HG03039 (cell line): ENCODE data around the gene PLS1.
"Not testable (repeated sequence)": the region's sequence is repeated elsewhere in the genome, so short reads cannot be mapped to it uniquely, and the experiment has no call there.

Experiments used
- ATAC-seq: cut with Tn5 transposase; IDR thresholded peaks from one replicate; pipeline ENCODE4 v1.9.1; 2021; ENCODE audit warnings: mild to moderate bottlenecking, moderate library complexity; ENCODE audit not compliant: unreplicated experiment

Gene PLS1, protein sequence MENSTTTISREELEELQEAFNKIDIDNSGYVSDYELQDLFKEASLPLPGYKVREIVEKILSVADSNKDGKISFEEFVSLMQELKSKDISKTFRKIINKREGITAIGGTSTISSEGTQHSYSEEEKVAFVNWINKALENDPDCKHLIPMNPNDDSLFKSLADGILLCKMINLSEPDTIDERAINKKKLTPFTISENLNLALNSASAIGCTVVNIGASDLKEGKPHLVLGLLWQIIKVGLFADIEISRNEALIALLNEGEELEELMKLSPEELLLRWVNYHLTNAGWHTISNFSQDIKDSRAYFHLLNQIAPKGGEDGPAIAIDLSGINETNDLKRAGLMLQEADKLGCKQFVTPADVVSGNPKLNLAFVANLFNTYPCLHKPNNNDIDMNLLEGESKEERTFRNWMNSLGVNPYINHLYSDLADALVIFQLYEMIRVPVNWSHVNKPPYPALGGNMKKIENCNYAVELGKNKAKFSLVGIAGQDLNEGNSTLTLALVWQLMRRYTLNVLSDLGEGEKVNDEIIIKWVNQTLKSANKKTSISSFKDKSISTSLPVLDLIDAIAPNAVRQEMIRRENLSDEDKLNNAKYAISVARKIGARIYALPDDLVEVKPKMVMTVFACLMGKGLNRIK

DNA sequence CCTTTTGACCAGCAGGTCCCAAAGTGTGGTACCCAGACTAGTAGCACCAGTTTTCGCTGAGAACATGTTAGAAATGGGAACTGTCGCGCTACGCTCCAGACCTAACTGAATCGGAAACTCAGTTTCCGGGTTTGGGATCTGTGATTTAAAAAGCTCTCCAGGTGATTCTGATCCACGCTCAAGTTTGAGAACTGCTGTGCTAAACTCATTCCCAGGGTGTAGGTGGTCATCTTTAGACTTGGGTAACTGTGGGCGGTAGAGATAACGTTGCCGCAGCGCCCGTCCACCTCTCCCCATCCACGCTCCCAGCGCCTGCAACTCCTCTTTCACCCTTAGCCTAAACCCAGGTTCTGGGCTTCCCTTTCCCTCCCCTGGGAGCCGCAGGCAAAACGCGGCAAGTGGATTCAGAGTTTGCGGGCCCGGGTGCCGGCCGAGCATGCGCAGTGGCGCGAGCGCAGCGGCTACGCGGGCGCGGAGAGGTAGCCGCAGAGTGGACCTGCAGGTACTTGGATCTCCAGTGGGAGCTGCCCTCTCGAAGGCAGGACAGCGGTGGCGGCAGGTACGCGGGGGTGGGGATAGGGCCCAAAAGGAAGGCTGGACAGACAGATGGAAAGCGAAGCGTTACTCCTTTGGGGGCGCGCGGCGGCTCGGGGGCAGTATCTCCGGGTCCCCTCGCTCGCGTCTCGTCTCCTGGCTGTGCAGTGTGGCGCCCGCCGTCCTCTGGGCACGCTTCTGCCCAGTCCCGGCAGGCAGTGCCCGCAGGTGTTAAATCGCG, at the start of gene PLS1:
TSS of gene PLS1 (plus strand) at position 443 of the 775 bp plus-strand sequence. CDS start 67,845 bp downstream, outside the sequence.
- peak; percentile 89 for ATAC-seq

DNA sequence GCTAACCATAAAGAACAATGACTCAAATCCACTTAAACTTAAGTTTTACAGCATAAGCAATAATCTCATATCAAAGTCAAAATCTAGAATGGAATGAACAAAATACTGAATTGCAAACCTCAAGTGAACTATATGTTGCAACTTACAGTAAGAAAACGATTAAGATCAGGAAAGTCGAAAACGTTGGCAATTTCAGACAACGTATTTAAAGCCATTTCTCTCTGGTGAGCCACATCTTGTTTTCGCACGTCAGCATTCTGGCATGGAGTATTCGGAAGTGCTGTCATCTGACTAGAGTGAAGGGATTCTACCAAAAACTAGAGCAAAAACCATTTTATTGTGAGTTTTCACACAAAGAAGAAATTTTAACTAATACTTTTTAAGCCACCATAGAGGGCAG, 46.2 kb upstream of the PLS1 start:
- ATAC-seq, result no peak

DNA sequence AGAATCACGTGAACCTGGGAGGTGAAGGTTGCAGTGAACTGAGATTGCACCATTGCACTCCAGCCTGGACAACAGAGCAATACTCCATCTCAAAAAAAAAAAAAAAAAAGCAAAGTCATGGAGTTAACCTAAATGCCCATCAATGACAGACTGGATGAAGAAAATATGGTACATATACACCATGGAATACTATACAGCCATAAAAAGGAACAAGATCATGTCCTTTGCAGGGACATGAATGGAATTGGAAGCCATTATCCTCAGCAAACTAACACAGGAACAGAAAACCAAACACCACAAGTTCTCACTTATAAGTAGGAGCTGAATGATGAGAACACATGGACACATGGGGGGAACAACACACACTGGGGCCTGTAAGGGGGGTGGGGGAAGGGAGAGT, 43.6 kb upstream of the PLS1 start:
- ATAC-seq, result not testable (repeated sequence)

DNA sequence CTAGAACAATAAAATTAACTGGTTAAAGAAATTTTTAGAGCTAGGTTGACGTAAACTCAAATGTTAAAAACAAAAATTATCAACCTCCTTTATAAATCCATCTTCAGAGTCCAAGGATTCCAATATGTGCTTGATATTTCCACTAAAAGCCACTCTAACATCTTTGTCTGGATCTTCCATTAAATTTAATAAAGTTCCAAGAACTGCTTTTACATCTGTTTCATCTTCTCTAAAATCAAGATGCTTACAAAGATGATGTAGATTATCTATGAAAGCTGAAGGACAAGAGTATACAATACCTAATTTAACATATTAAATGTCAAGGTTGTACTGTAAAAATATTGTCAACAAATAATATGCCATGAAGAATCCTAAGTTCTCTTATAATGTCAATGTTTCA, 42.5 kb upstream of the PLS1 start:
- no peak for ATAC-seq

DNA sequence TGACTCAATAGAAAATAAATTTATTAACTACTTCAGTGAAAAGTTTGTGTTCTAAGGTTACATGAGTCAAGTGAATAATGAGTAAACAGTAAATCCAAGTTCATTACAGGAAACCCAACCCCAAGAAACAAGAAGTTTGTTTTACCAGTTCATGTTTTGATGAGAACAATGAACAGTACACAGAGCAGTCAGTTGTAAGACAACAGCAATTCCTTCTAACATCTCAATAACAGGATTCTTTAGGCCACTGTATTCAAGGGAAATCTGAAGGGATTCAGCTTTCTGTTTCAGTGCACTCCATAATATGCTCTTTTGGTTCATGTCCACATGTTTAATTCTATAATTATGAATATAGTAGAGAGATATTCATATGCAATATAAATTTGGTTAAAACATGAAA, 36.1 kb upstream of the PLS1 start:
- no peak for ATAC-seq

DNA sequence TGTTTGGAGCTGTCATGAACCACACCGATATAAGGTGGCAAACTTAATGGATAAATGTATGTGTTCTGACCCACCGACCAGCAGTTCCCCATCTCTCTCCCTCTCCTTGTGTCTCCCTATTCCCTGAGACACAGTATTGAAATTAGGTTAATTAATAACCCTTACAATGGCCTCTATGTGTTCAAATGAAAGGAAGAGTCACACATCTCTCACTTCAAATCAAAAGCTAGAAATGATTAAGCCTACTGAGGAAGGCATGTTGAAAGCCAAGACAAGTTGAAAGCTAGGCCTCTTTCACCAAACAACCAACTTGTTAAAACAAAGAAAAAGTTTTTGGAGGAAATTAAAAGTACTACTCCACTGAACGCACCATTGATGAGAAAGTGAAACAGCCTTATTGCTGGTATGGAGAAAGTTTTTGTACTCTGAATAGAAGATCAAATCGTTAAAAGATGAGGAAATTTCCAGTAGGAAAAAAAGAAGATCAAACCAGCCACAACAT, 32.6 kb upstream of the PLS1 start:
- no peak for ATAC-seq

DNA sequence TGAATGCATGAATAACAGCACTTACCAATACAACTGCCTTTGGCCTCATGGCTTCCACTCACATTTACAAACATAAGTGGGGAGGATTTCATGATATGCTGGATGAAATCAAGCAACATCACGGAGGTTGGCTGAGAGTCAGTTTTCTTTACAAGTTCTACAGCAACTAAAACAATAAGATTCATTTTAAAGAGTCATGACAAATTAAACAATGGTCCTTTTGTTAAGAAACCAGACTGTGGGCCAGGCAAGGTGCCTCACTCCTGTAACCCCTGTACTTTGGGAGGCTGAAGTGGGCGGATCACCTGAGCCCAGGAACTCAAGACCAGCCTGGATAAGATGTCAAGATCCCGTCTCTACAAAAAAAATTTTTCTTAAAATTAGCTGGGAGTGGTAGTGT, 30.1 kb upstream of the PLS1 start:
- no peak for ATAC-seq

DNA sequence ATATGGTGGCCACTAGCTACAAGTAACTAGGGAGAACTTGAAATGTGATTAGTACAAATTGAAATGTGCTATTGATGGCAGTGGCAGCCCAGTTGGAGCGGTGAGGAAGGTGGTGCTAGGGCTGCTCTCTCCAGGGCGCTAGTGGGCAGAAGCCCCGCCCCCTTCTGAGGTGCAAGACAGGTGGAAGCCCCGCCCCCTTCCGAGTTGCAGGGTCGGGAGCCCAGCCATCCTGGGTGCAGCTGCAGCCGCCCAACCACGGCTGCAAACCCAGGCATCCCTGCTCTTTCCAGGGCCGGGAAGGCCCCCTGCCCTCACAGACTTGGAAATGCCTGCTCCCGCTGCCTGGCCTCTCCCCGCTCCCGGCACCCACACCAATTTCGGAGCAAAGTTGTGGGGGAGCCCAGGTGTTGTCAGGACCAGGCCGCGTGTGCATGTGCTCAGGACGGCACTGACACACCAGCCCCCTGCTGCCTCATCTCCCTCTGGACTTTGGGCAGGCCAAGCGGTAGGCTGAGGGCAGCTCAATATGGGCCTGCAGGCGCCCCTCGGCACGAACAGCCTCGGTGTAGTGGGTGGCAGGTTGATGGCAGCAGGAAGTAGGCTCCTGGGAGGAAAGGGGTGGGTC, 27.7 kb upstream of the PLS1 start:
- no peak for ATAC-seq

DNA sequence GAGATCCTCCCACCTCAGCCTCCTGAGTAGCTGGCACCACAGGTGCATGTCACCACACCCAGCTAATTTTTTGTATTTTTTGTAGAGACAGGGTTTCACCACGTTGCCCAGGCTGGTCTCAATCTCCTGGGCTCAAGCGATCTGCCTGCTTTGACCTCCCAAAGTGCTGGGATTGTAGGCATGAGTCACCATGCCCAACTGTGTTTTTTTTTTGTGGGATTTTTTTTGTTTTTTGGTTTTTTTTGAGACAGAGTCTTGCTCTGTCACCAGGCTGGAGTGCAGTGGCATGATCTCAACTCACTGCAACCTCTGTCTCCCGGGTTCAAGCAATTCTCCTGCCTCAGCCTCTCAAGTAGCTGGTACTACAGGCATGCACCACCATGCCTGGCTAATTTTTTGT, 26.8 kb upstream of the PLS1 start:
- not testable (repeated sequence) for ATAC-seq

DNA sequence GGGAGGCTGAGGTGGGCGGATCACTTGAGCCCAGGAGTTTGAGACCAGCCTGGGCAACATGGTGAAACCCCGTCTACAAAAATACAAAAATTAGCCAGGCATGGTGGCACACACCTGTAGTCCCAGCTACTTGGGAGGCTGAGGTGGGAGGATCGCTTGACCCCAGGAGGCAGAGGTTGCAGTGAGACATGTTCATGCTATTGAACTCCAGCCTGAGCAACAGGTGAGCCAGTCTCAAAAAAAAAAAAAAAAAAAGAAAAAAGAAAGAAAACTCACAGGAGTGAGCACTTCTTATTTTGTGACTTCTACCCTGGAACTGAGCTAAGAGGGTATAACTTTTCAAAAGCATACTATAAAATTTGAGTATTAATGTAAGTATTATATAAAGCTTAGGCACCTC, 22.0 kb upstream of the PLS1 start:
- ATAC-seq, result not testable (repeated sequence)

DNA sequence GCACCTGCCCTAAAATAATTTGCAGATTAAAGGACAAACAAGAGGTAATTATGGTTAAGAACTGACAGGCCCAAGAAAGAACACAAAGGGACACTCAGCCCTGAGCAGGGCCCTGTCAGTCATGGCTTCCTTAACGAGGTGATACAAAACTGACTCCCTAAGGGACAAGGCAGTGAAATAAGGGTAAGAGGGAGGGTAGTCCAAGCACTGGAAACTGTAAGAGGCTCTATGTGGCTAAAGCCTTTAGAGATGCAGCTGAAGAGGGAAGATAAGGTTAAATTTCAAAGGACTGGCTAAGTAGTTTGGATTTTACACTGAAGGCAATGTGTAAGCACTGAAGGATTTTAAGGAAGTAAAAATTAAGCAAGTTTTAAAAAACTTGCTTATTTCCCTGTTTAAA, 21.5 kb upstream of the PLS1 start:
- no peak for ATAC-seq

DNA sequence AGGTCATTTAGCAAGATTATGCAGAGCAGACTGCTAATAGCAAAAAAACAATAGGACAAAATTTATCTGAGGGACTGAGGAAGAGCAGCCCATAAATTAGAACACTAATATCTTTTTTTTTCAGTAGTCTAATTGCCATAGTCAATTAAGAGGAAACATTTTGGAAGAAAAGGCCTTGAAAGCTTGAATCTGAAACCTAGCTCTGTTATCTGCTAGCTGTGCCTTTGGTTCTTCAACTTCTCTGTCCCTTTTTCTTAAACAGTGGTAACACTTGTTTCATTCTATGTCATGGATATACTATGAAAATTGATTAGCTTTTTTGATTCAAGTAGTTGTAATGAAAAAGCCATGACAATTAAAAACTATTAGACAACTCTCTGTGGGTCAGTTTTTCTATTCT, 19.4 kb upstream of the PLS1 start:
- ATAC-seq, result no peak

DNA sequence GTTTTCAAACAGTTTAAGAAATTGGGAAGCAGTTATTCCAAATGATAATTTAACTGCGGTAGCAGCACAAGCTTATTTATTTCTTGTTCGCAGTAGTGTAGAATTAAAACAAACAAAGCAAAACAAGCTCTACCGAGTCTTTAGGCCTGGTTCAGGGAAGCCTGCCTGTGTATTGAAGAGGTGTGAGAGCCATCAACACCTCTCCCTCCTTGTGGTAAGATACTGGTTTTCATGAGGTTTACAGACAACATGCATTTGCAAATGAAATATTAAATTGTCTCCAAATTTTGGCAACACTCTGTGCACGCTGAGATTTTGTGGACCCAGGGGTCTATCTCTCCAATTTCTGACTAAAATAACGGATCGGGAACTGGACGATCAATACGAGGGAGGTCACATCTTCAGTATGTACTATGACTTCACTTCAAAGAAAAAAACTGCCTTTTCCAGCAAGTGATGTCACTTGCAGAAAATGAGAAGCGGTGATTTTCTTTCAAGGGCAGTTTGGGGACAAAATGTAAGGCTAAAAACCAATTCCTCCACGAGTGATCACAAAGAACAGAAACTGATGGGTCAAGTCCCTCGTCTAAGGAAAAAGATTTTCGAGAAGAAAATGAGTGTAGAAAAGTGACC, 18.4 kb upstream of the PLS1 start:
- no peak for ATAC-seq

DNA sequence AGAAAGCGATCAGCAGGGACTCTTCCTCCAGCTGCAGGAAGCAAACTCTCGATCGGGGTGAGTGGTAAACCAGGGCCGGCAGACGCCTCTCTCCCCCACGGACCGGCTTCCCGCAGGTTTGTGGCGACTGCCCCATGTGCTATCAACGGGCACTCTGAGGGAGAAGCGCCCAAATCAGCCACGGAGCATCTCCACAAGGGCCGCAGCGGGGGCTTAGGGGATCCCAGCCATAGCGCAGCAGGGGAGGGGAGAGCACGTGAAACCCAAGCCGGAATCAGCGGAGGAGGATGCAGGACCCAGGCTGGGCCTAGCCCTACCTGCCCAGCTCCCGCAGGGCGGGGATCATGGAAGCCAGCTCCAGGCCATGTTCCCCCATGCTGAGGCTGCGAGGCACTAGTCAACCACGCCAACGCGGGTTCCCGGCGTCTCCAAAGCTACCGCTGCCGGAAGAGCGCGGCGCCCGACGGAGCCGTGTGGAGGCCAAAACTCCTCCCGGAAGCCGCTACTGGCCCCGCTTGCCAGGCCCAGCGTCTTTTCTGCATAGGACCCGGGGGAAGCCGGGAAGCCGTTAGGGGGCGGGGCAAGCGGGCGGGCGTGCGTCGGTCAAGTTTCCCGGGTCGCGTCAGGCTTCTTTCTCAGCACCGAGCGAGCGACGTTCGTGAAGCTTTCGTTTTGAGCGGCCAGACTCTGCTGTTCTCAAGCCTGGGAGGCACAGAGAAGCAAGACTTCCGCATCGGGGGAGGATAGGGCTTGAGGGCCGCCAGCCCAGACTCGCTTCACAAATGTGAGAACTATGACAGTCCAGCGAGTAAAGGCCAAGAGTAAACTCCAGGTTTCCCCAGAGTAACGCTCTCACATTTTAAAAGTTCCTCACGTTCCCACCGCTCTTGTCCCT, 17.6 kb upstream of the PLS1 start, which contains the start of gene ATR:
TSS of gene ATR (minus strand) at position 405 of the 895 bp plus-strand sequence. CDS start at position 376, 29 bp downstream.
- peak; percentile 97 for ATAC-seq

DNA sequence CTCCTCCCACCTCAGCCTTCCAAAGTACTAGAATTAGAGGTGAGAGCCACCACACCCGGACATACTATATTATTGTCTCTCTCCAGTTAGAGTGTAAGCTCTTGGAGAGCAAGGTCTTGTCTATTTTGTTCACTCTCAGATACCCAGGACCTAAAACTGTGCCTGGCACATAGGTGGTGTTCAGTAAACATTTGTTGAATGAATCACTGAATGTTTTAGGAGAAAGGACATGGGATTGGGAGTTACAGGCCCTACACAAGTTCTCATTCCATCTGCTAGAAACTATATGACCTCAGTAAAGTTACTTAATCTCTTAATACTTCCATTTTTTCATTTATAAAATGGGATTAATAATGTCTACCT, 16.2 kb upstream of the PLS1 start:
- no peak for ATAC-seq

DNA sequence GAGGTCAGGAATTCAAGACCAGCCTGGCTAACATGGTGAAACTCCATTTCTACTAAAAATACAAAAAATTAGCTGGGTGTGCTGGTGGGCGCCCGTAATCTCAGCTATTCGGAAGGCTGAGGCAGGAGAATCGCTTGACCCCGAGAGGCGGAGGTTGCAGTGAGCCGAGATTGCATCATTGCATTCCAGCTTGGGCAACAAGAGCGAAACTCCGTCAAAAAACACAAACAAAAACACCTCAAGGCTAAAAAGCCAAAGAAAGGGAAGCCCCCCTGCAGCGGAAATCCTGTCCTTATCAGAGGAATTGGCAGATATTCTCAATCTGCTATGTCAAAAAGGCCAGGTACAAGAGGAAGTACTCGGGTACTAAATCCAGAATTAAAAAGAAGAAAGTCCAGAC, 15.1 kb upstream of the PLS1 start:
- not testable (repeated sequence) for ATAC-seq

DNA sequence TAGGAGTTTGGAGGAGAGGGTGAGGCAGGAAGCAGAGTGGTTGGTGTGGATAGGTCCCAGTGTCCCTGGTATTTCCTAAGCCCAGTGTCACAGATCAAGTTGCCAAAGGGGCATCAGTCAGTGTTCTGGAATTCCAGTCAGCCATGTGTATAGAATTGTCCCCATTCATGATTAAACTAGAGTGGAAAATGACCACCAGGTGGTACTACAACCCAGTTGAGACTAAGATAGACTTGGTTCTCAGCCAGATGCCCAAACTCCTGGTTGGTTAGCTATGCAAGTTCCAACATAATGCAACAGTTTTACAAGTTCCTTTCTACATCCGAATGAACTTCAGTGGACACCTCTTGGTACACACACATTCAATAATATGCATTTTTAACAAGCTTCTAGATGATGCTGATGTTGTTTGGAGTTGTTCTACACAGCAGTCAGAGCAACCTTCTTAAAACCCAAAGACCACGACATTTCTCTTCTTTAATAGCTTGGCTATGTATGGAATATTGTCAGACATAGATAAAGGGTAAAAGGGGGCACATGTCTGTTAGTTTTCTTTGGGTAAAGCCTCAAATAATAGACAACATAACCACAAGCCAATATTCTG, 9.3 kb upstream of the PLS1 start:
- ATAC-seq, result peak; percentile 49

DNA sequence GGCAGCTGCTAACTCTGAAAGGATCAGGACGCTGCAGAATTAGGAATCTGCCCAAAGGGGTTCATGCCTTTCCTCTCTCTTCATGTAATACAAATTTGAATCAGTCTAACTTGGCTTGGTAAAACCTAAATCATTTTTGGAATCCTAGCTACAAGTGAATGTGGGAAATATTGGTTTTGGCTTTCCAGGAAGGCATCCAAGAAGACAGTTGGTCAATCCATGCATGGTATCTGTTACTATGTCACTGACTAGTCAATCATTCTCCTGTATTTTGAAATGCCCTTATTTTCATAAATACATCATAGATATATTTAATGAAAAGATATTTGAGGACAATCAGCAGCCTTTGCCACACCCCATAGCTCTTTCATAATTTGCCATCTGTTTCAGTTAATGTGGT, 7.5 kb upstream of the PLS1 start:
- no peak for ATAC-seq

DNA sequence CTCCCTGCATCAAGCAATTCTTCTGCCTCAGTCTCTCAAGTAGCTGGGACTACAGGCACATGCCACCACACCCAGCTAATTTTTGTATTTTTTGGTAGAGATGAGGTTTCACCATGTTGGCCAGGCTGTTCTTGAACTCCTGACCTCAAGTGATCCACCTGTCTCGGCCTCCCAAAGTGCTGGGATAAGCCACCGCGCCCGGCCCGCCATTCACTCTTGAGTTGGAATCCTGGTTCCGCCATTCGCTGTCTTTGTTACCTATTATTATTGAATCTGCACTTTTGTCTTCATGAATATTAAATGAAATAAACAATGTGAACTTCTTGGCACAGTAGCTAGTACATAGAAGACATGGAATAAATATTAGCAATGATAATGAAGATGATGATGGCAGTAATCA, 3.9 kb upstream of the PLS1 start:
- ATAC-seq, result not testable (repeated sequence)
